Lower leg skin (tissue), 3 donors: ENCODE data around the gene CNP.

ENCODE experiments used
- POLR2A ChIP-seq, 2 donors: fragments of 450-650 bp; IDR thresholded peaks; one replicate each; pipeline ENCODE4 v1.6.1; 2016 to 2017; ENCODE audit warnings: antibody characterized with exemption in 2 of 2, mild to moderate bottlenecking in 1 of 2, moderate library complexity in 1 of 2
- TF ChIP-seq, protein P1 (sequence below), 3 donors: fragments of 450-650 bp; IDR thresholded peaks; one replicate each; pipeline ENCODE4 v1.5.1; 2016; ENCODE audit warnings: antibody characterized with exemption in 3 of 3, mild to moderate bottlenecking in 3 of 3, moderate library complexity in 2 of 3

- TF ChIP-seq, protein P1, sequence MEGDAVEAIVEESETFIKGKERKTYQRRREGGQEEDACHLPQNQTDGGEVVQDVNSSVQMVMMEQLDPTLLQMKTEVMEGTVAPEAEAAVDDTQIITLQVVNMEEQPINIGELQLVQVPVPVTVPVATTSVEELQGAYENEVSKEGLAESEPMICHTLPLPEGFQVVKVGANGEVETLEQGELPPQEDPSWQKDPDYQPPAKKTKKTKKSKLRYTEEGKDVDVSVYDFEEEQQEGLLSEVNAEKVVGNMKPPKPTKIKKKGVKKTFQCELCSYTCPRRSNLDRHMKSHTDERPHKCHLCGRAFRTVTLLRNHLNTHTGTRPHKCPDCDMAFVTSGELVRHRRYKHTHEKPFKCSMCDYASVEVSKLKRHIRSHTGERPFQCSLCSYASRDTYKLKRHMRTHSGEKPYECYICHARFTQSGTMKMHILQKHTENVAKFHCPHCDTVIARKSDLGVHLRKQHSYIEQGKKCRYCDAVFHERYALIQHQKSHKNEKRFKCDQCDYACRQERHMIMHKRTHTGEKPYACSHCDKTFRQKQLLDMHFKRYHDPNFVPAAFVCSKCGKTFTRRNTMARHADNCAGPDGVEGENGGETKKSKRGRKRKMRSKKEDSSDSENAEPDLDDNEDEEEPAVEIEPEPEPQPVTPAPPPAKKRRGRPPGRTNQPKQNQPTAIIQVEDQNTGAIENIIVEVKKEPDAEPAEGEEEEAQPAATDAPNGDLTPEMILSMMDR (IDR thresholded peaks at IDR 0.05) = no peak
- no peak for TF ChIP-seq POLR2A (IDR thresholded peaks at IDR 0.05)
These were observed 8.8 kb downstream of the CNP start for GRCh38 chr17:41975099-41976083.
